GM10266 (cell line): ENCODE data around the gene LMAN2L.

Experiments used
- DNase-seq: peaks from one replicate; pipeline ENCODE4 v3.0.0; 2012; ENCODE audit errors: extremely low spot score
- CTCF ChIP-seq: IDR thresholded peaks from 2 replicates; pipeline ENCODE4 v1.5.1; 2012; ENCODE audit warnings: mild to moderate bottlenecking, low read depth; ENCODE audit not compliant: control insufficient read depth, insufficient read depth; ENCODE audit errors: missing control alignments

LMAN2L gene

GRCh38 chr2:96764253-96764637, 24.4 kb upstream of the LMAN2L start:
- no peak for DNase-seq

GRCh38 chr2:96763511-96764252, 23.8 kb upstream of the LMAN2L start:
- TF ChIP-seq CTCF: peak; percentile 71
- DNase-seq: peak; percentile 59

More at GRCh38 chr2:96764253-96764637, 24.4 kb upstream of the LMAN2L start:
- no peak for TF ChIP-seq CTCF

GRCh38 chr2:96762529-96763311, 22.9 kb upstream of the LMAN2L start:
- peak; percentile 60 for DNase-seq

GRCh38 chr2:96760986-96761832, 21.3 kb upstream of the LMAN2L start:
- no peak for DNase-seq

More at GRCh38 chr2:96762529-96763311, 22.9 kb upstream of the LMAN2L start:
- TF ChIP-seq CTCF: no peak

GRCh38 chr2:96760036-96760985, 20.4 kb upstream of the LMAN2L start, which contains the start of gene CNNM4:
Gene CNNM4, plus strand, starts transcription at chr2:96760902. Its CDS starts 98 bp downstream, at chr2:96761000.
- TF ChIP-seq CTCF: peak; percentile 34
- DNase-seq: peak; percentile 95

More at GRCh38 chr2:96760986-96761832, 21.3 kb upstream of the LMAN2L start:
- peak; percentile 86 for TF ChIP-seq CTCF

GRCh38 chr2:96759548-96759947, 19.7 kb upstream of the LMAN2L start:
- no peak for TF ChIP-seq CTCF
- no peak for DNase-seq
